K562 (cell line): ENCODE measurements around the gene TBC1D25. TPM values are rescaled to one million over a fixed set of nuclear protein-coding genes. Genes with fewer than 3 reads are reported as not detected.

Experiments
- FIP1L1 ChIP-seq: fragments of 200-400 bp; formaldehyde crosslinking; IDR thresholded peaks from 2 replicates; pipeline ENCODE4 v1.6.1; 2018; ENCODE audit warnings: mild to moderate bottlenecking, low read depth, low read length; ENCODE audit not compliant: poor library complexity, severe bottlenecking
- GATA2 ChIP-seq: sonication (generic); formaldehyde crosslinking; IDR thresholded peaks from 2 replicates; pipeline ENCODE4 v1.4.0; 2020; ENCODE audit warnings: mild to moderate bottlenecking, missing genetic modification reagents
- HDAC8 ChIP-seq: fragments of 450-650 bp; IDR thresholded peaks from 2 replicates; pipeline ENCODE4 v1.6.1; 2016; ENCODE audit warnings: mild to moderate bottlenecking, missing genetic modification characterization, moderate library complexity, missing compliant biosample characterization
- HNRNPLL ChIP-seq: fragments of 200-400 bp; formaldehyde crosslinking; IDR thresholded peaks from 2 replicates; pipeline ENCODE4 v1.6.1; 2017; ENCODE audit warnings: low read length, low read depth, mild to moderate bottlenecking; ENCODE audit not compliant: poor library complexity, severe bottlenecking
- KAT7 ChIP-seq: sonication (generic); formaldehyde crosslinking; IDR thresholded peaks from 2 replicates; pipeline ENCODE4 v1.8.0; 2022; ENCODE audit warnings: missing genetic modification reagents, mild to moderate bottlenecking, borderline replicate concordance
- KLF1 ChIP-seq: fragments of 450-650 bp; IDR thresholded peaks from 2 replicates; pipeline ENCODE4 v1.6.1; 2016; ENCODE audit warnings: missing genetic modification characterization, missing compliant biosample characterization
- PPARD ChIP-seq: fragments of 250-450 bp; sonication (Bioruptor Pico); IDR thresholded peaks from 2 replicates; pipeline ENCODE4 v1.8.0; 2022; ENCODE audit warnings: inconsistent platforms, mild to moderate bottlenecking, moderate library complexity
- RREB1 ChIP-seq: fragments of 250-450 bp; sonication (Bioruptor Pico); IDR thresholded peaks from 2 replicates; pipeline ENCODE4 v1.4.0; 2020
- TFE3 ChIP-seq: fragments of 450-650 bp; formaldehyde crosslinking; IDR thresholded peaks from 2 replicates; pipeline ENCODE4 v1.4.0; 2020; ENCODE audit warnings: mild to moderate bottlenecking, mixed read lengths
- ZNF12 ChIP-seq: sonication (generic); formaldehyde crosslinking; IDR thresholded peaks from 2 replicates; pipeline ENCODE4 v1.4.0; 2020; ENCODE audit warnings: mild to moderate bottlenecking, missing genetic modification reagents
- ZNF175 ChIP-seq: fragments of 200-800 bp; sonication (Bioruptor generic); IDR thresholded peaks from 2 replicates; pipeline ENCODE4 v1.6.1; 2016; ENCODE audit warnings: low read depth, mild to moderate bottlenecking, missing genetic modification characterization, missing compliant biosample characterization
- ZNF444 ChIP-seq: fragments of 250-450 bp; sonication (Bioruptor Pico); IDR thresholded peaks from 2 replicates; pipeline ENCODE4 v1.4.0; 2020; ENCODE audit warnings: mild to moderate bottlenecking, moderate library complexity
- ZNF644 ChIP-seq: fragments of 200-800 bp; sonication (Bioruptor generic); IDR thresholded peaks from 2 replicates; pipeline ENCODE4 v1.6.1; 2016; ENCODE audit warnings: low read depth, missing genetic modification characterization, missing compliant biosample characterization
- polyA plus RNA-seq, 8 experiments: library from polyadenylated mRNA; depleted of rRNA in 4 of 8; stranded (reverse) in 5 of 8; unstranded in 3 of 8; fragments of >200 nt; fragmentation: Nextera tagmentation in 2 of 8; fragmentation: Illumina TruSeq in 1 of 8; extraction: Ambion mirVana in 2 of 8; extraction: Trizol in 1 of 8; gene quantifications; 2 replicates each; pipeline versions ENCODE4 v1.2.1 to v1.2.3, GENCODE V29; 2011 to 2014; ENCODE audit warnings: inconsistent platforms in 1 of 8, missing spikeins in 1 of 8
- total RNA-seq, 7 experiments: library from RNA; depleted of rRNA in 6 of 7; stranded (reverse); fragments of >200 nt in 6 of 7; fragmentation: Illumina TruSeq in 2 of 7; extraction: Trizol in 2 of 7; gene quantifications; 2 replicates each; pipeline versions ENCODE4 v1.2.1 to v1.2.3, GENCODE V29; 2011 to 2021; ENCODE audit warnings: low replicate concordance in 1 of 7
- TF ChIP-seq, protein P1 (sequence below): fragments of 250-450 bp; sonication (Bioruptor Pico); IDR thresholded peaks from 2 replicates; pipeline ENCODE4 v1.5.0; 2020; ENCODE audit warnings: mild to moderate bottlenecking, borderline replicate concordance
- TF ChIP-seq, protein P2 (sequence below): fragments of 250-450 bp; sonication (Bioruptor Pico); IDR thresholded peaks from 2 replicates; pipeline ENCODE4 v1.8.0; 2022; ENCODE audit warnings: inconsistent platforms, mild to moderate bottlenecking, moderate library complexity, borderline replicate concordance

TBC1D25 gene
- total and polyA plus RNA-seq, 9 of the 15 experiments (the other 6 are each of a cell fraction or from before 2014, with no cell fraction given), result 0.62 to 10.6 (median 3.9) TPM

- TF ChIP-seq, protein P1, sequence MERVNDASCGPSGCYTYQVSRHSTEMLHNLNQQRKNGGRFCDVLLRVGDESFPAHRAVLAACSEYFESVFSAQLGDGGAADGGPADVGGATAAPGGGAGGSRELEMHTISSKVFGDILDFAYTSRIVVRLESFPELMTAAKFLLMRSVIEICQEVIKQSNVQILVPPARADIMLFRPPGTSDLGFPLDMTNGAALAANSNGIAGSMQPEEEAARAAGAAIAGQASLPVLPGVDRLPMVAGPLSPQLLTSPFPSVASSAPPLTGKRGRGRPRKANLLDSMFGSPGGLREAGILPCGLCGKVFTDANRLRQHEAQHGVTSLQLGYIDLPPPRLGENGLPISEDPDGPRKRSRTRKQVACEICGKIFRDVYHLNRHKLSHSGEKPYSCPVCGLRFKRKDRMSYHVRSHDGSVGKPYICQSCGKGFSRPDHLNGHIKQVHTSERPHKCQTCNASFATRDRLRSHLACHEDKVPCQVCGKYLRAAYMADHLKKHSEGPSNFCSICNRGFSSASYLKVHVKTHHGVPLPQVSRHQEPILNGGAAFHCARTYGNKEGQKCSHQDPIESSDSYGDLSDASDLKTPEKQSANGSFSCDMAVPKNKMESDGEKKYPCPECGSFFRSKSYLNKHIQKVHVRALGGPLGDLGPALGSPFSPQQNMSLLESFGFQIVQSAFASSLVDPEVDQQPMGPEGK (CRISPR knock-in tag), result no peak
- TF ChIP-seq ZNF644 (tag) (no peak), PPARD (CRISPR knock-in tag) (no peak), KLF1 (tag) (no peak), FIP1L1 (no peak), KAT7 (CRISPR knock-in tag) (no peak), ZNF12 (CRISPR knock-in tag) (no peak), HDAC8 (no peak), HNRNPLL (peak; percentile 29), ZNF175 (CRISPR knock-in tag) (no peak), RREB1 (CRISPR knock-in tag) (no peak), ZNF444 (CRISPR knock-in tag) (no peak), TFE3 (CRISPR knock-in tag) (no peak), GATA2 (CRISPR knock-in tag) (peak; percentile 91)
- TF ChIP-seq, protein P2, sequence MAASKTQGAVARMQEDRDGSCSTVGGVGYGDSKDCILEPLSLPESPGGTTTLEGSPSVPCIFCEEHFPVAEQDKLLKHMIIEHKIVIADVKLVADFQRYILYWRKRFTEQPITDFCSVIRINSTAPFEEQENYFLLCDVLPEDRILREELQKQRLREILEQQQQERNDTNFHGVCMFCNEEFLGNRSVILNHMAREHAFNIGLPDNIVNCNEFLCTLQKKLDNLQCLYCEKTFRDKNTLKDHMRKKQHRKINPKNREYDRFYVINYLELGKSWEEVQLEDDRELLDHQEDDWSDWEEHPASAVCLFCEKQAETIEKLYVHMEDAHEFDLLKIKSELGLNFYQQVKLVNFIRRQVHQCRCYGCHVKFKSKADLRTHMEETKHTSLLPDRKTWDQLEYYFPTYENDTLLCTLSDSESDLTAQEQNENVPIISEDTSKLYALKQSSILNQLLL (CRISPR knock-in tag), result no peak
Measured at GRCh38 chrX:48521353-48522243, 17.9 kb upstream of the TBC1D25 start, which contains the start of gene EBP (continued).
